Activated B cell treated with CpG ODN at 0.5 μM for 24 hours (primary cell): ENCODE data around the gene SERTAD2. TPM values are rescaled to one million over a fixed set of nuclear protein-coding genes. Genes with fewer than 3 reads are reported as not detected.

Source experiments
- ATAC-seq: fragments of 200-7000 bp; cut with Tn5 transposase; one replicate; pipeline ENCODE4 v1.10.0; 2021; ENCODE audit warnings: low read depth, mild to moderate bottlenecking, moderate library complexity
- CTCF ChIA-PET: fragments of 350-600 bp; sonication (Branson Sonifier 250); formaldehyde crosslinking; loops from one replicate; lab custom pipeline; 2021; ENCODE audit warnings: antibody characterized with exemption; lab: Charles Lee
- POLR2A ChIA-PET: fragments of 350-600 bp; sonication (Branson Sonifier 250); formaldehyde crosslinking; loops from one replicate; lab custom pipeline; 2021; ENCODE audit warnings: antibody characterized with exemption; lab: Charles Lee
- DNase-seq: peaks from one replicate; pipeline ENCODE4 v3.0.0; 2022
- H3K27ac Mint-ChIP-seq: one replicate; pipeline ENCODE4 v1.8.0; 2020; ENCODE audit warnings: mixed read lengths
- H3K27me3 Mint-ChIP-seq: one replicate; pipeline ENCODE4 v1.8.0; 2021; ENCODE audit warnings: mixed read lengths
- H3K36me3 Mint-ChIP-seq: one replicate; pipeline ENCODE4 v1.8.0; 2021; ENCODE audit warnings: low read depth, mixed read lengths
- H3K4me1 Mint-ChIP-seq: one replicate; pipeline ENCODE4 v1.8.0; 2021; ENCODE audit warnings: mixed read lengths
- H3K4me3 Mint-ChIP-seq: one replicate; pipeline ENCODE4 v1.8.0; 2020; ENCODE audit warnings: mild to moderate bottlenecking, mixed read lengths
- H3K9me3 Mint-ChIP-seq: one replicate; pipeline ENCODE4 v1.8.0; 2020; ENCODE audit warnings: mixed read lengths
- CTCF ChIP-seq: fragments of 200-600 bp; IDR thresholded peaks from one replicate; pipeline ENCODE4 v1.8.0; 2022; ENCODE audit warnings: antibody characterized with exemption, mild to moderate bottlenecking
- intact Hi-C: fragments of 100-400 bp; cut with micrococcal nuclease; formaldehyde crosslinking; loops from one replicate; pipeline ENCODE4 v1.15.1; 2024
- total RNA-seq: library from RNA; stranded (reverse); gene quantifications from 2 replicates; pipeline ENCODE4 v1.2.3, GENCODE V29; 2022

The SERTAD2 gene
- total RNA-seq, 1 donor from 2014 or later = 47.3 TPM

- Mint-ChIP-seq H3K9me3 (no peaks in the 10 kb centered on the region), H3K36me3 (peaks cover 61% of the 10 kb centered on the region), H3K4me1 (peaks cover 28% of the 10 kb centered on the region), H3K4me3 (no peak overlapping the region), H3K27me3 (no peaks in the 10 kb centered on the region), H3K27ac (no peak overlapping the region)
- ChIA-PET CTCF (no interaction called here), POLR2A (interaction anchor here (1.0 kb wide), 1 partner anchor 233 kb away, joined by 8 read pairs; no protein-coding TSS in a partner anchor)
- TF ChIP-seq CTCF = no peak
- ATAC-seq = no peak
- DNase-seq = no peak
- intact Hi-C loops = no loop called here
Observed at GRCh38 chr2:64631771-64632170, 21.9 kb downstream of the SERTAD2 start.

DNA sequence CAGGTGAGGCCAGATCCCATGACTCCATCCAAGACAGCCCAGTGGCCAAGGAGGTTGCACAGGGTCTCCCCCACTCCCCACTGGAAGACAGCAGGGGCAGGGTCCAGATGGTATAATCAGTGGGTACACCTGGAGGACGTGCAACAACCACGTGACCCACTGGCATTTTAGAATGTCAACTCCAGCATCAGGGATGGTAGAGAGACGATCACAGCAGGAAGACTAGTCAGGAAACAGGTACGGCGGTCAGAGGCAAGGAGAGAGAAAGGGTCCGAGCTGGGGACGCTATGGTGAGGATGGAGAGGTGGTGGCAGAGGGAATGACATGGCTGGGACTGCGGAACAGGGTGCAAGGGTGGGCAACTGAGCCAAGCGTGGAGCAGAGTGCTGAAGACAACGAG is 23.0 kb downstream of the SERTAD2 start:
- ChIA-PET POLR2A (interaction anchor here (0.9 kb wide), 1 partner anchor 9 kb away, joined by 3 read pairs; no protein-coding TSS in a partner anchor), CTCF (interaction anchor here (1.6 kb wide), 1 partner anchor 108 kb away, joined by 4 read pairs; no protein-coding TSS in a partner anchor)
- peaks cover 52% of the 10 kb centered on the region for H3K36me3 Mint-ChIP-seq
- H3K4me3 Mint-ChIP-seq = no peak overlapping the region
- H3K27ac Mint-ChIP-seq = peak overlapping the region; percentile 59
- peaks cover 28% of the 10 kb centered on the region for H3K4me1 Mint-ChIP-seq
- no peaks in the 10 kb centered on the region for H3K9me3 Mint-ChIP-seq
- H3K27me3 Mint-ChIP-seq = no peaks in the 10 kb centered on the region
- no peak for ATAC-seq
- no peak for DNase-seq
- no peak for TF ChIP-seq CTCF
- intact Hi-C loops = no loop called here

- Mint-ChIP-seq H3K27ac (no peak overlapping the region), H3K27me3 (no peaks in the 10 kb centered on the region), H3K4me1 (peaks cover 24% of the 10 kb centered on the region), H3K36me3 (peaks cover 44% of the 10 kb centered on the region), H3K9me3 (no peaks in the 10 kb centered on the region), H3K4me3 (no peak overlapping the region)
- POLR2A ChIA-PET = interaction anchor here (1.1 kb wide), 1 partner anchor 13 kb away, joined by 3 read pairs; no protein-coding TSS in a partner anchor
- no peak for TF ChIP-seq CTCF
- ATAC-seq (no peak), DNase-seq (no peak)
- intact Hi-C loops = no loop called here
- CTCF ChIA-PET = interaction anchor here (1.6 kb wide), 1 partner anchor 107 kb away, joined by 4 read pairs; no protein-coding TSS in a partner anchor
Observed at GRCh38 chr2:64629875-64630274, 23.8 kb downstream of the SERTAD2 start.

GRCh38 chr2:64629329-64629781 is 24.4 kb downstream of the SERTAD2 start:
- no peak for ATAC-seq
- Mint-ChIP-seq H3K27ac (peak overlapping the region; percentile 22), H3K4me1 (peaks cover 20% of the 10 kb centered on the region), H3K36me3 (peaks cover 39% of the 10 kb centered on the region), H3K9me3 (no peaks in the 10 kb centered on the region), H3K27me3 (no peaks in the 10 kb centered on the region), H3K4me3 (no peak overlapping the region)
- intact Hi-C loops = no loop called here
- ChIA-PET CTCF (interaction anchor here (1.4 to 1.6 kb wide), 2 partner anchors 8 to 107 kb away, joined by 4 read pairs; no protein-coding TSS in a partner anchor), POLR2A (interaction anchor here (1.1 kb wide), 1 partner anchor 13 kb away, joined by 3 read pairs; no protein-coding TSS in a partner anchor)
- TF ChIP-seq CTCF = no peak
- DNase-seq = no peak
